Stimulated activated CD4-positive, alpha-beta T cell treated with anti-CD3 and anti-CD28 coated beads, Interleukin-2, amount 100 ng/mL, for 48 hours (primary cell): ENCODE results near the gene SIVA1.

Source experiments
- DNase-seq, 2 donors: peaks; one replicate each; pipeline ENCODE4 v3.0.0-alpha.2; 2020

The SIVA1 gene

DNA sequence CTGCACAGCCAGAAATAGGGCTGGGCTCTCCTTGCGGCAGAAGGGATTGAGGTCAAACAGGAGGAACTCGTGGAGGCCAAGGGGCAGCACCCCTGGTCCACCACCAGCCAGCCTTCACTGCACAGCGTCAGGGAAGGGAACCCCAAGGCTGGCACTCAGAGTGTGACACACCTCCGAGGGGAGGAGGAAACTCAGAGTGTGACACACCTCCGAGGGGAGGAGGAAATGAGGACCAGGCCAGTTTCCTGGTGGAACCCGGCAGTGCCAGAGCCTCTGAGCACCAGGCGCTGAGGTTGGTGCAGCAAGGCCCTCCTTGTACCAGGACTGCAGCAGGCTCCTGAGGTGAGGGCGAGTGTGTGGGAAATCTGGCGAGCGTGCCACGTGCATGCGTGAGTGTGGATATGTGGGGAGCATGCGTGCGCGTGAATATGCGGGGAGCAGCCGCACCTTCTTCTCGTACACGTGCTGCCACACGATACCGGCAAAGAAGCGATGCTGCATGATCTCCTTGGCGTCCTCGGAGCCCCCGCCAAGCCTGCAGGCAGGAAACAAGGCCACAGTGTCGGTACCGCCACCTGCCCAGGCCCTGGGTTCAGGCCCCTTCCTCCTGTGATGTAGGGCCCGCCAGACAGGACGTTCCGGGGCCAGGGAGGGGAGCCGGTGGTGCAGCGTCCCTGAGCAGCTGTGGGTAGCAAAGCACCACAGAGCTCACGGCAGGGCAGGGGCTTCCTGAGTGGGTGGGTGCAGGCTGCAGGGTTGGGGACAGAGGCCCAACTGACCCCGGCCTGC lies 19.2 kb downstream of the SIVA1 start:
- no peak for DNase-seq

DNA sequence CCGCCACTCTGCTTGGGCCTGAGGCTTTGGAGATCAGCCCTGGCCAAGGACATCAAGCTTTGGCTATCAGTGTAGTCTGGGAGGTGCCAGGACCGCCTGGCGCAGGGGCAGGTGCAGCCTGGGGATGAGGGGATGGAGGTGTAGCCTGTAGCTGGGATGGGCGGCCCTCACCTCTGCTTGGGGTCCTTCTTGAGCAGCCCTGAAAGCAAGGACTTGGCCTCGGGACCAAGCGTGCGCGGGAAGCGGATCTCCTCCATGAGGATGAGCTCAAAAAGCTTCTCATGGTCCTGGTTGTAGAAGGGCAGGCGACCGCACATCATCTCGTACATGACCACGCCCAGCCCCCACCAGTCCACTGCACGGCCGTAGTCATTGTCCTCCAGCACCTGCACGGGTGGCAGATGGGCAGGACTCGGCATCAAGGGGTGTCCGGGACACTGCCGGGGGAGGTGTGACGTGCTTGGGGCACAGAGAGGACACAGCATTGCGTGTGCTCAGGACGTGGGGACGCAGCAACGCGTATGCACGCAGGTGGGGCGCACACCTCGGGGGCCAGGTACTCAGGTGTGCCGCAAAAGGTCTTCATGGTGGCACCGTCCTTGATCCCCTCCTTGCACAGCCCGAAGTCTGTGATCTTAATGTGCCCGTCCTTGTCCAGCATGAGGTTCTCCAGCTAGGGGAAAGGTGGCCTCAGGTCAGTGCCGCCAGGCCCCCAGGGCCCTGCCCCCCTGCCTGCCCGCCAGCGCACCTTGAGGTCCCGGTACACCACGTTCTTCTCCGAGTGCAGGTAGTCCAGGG lies 20.0 kb downstream of the SIVA1 start:
- no peak for DNase-seq

DNA sequence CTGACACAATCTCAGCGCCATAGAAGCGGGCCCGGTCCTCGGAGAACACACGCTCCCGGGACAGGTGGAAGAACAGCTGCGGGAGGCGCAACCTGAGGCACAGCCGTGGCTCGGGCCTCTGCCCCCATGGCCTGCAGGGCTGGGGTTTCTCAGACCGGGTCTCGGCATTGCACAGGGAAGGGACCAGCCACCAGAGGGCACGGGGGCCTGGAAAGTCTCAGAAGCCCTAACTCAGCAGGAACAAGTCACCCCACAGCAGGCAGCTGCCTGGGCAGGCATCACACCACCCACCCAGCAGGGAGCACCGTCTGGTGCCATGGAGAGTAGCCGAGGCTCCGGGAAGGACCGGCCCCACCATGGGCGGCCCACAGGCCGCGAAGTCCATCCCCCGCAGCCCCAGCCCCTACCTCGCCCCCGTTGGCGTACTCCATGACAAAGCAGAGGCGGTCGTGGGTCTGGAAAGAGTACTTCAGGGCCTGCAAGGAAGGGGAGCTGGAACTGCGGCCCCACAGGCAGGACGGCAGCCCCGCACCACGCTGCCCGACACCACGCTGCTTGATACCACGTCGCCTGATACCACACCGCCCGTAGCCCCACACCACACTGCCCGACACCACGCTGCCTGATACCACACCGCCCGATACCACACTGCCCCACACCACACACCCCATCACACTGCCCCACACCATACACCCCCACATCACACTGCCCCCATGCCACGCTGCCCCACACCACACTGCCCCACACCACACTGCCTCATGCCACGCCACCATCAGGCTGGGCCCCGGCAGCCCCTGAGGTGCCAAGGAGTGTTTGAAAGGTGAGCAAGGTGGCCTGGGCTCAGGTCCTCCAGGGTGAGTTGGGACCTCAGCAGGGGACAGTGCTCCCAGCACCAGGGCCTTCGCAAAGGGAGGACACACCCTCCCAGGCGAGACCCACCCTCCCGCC lies 20.8 kb downstream of the SIVA1 start:
- DNase-seq, result no peak

DNA sequence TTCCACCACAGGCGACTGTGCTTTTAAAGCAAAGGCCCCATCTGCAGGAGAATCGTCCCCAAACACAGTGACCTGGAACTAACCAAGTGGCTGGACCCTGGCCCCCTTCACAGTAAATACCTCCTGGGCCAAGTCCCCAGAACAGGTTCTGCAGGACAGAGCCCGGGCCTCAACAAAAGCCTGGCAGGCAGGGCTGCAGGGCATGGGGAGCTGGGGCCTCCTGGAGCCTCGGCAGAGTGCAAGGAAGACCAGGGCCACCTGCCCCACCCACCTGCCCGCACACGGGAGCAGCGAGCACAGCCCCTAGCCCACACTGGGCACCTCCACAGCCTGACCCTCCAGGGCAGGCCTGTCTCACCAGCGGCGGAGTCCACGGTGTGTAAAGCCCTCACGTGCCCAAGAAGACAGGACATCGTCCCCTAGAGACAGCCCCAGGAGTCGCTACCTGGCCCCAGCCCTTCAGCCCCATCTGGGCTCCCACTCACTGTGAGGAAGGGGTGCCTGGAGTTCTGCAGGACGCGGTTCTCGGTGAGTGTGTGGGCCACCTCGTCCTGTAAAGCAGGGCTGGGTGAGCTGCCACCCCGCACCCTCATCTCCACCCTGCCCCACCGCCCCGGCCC lies 21.6 kb downstream of the SIVA1 start:
- DNase-seq, result no peak

DNA sequence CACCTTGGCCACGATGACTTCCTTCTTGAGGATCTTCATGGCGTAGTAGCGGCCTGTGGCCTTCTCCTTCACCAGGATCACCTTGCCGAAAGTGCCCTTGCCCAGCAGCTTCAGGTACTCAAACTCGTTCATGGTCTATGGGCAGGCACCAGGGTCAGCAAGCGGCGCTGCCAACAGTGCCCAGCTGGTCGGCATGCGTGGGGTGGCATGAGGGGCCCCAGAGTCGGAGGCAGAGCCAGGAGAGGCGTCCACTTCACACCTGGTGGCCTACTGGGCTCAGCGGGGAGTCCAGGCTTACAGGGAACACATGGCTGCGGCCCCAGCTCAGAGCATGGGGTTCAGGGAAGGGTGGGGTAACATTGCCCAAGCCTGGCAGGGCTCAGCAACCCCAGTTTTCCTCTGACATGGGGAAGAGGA lies 22.1 kb downstream of the SIVA1 start:
- no peak for DNase-seq

DNA sequence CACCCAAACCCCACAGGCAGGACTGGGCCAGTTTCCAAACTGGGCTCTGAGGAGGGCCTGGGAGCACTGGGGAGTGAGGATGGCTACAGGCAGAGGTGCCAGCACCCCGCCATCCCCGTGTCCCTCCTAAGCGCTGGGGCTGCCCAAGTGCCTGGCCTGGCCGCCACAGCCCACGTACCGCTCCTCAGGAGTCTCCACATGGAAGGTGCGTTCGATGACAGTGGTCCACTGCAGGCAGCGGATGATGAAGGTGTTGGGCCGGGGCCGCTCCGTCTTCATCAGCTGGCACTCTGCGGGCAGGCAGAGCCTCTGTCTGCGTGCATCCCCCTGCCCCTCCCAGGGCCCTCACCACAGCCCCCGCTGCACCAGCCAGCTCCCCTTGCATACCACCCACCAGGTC lies 23.5 kb downstream of the SIVA1 start:
- no peak for DNase-seq

DNA sequence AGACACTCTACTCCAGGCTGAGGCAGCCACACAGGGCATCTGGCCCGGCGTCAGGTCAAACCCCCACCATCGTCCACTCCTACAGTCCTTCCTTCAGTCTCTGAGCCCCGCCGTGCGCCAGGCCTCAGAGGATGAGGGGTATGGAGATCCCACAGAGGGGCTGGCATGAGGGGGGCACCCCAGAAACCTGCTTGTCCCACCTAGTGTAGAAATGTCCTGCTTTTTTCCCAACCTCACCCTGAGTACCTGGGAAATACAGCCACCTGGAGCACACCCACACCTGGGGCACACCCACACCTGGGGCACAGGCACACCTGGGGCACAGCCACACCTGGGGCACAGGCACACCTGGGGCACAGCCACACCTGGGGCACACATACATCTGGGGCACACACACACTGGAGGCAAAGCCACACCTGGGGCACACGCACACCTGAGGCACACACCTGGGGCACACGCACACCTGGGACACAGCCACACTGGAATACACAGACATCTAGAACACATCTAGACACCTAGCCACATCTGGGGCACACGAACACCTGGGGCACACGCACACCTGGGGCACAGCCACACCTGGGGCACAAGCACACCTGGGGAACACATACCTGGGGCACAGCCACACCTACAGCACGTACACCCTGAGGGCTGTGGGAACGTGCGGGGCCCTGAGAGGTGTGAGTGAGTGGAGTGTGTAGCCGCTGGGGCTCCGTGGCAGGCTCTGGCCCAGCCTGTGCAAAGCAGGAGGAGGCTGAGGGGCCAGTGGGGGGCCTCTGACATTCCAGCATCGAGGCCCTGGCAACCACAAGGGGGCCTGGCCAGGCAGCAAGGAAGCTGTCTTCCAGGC lies 24.2 kb downstream of the SIVA1 start:
- DNase-seq, result no peak

DNA sequence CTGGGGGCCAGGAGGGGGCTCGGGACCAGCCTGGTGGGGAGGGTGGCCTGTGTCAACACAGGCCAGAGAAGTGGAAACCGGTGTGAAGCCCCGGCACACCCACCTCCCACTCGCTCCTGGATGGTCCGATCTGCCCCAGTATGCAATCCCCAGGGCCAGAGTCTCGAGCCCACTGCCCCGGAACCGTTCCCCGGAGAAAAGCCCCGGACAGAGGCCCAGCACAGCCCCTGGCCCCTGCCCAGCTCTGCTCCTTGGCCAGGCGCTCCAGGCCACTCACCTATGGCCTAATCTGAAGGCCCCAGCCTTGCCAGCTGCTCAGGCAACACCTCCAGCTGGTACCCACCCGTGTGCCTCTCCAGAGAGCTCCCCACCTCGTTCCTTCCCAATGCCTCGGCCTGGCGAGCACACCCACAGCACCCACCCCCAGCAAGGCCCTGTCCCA lies 24.9 kb downstream of the SIVA1 start:
- no peak for DNase-seq

DNA sequence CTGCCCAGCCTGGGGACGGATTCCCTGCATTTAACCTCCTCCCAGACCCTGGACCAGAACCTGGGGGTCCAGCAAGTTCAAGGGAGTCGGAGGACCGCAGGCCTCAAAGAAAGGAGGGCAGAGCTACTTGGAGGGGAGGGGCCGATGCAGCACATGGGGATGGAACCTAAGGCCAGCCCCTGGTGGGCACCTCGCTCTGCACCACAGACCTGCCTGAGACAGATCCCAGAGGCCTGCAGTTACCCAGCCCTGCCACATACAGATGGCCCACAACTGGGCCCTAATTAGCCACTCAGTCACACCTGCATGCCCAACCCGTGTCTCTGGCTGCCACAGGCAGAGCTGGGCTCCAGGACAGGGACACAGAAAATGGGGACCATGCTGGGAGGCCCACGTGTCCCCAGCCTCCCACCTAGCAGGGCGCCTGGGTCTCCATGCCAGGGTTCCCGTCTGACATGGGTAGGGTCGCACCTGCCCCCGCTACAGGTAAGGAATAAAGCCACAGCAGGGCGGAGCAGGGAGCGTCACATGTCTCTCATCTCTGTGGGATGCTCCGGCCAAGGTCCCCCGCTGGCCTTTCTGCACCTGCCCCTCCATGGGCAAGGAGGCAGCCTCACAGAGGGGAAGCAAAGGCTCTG lies 25.9 kb downstream of the SIVA1 start:
- no peak for DNase-seq

DNA sequence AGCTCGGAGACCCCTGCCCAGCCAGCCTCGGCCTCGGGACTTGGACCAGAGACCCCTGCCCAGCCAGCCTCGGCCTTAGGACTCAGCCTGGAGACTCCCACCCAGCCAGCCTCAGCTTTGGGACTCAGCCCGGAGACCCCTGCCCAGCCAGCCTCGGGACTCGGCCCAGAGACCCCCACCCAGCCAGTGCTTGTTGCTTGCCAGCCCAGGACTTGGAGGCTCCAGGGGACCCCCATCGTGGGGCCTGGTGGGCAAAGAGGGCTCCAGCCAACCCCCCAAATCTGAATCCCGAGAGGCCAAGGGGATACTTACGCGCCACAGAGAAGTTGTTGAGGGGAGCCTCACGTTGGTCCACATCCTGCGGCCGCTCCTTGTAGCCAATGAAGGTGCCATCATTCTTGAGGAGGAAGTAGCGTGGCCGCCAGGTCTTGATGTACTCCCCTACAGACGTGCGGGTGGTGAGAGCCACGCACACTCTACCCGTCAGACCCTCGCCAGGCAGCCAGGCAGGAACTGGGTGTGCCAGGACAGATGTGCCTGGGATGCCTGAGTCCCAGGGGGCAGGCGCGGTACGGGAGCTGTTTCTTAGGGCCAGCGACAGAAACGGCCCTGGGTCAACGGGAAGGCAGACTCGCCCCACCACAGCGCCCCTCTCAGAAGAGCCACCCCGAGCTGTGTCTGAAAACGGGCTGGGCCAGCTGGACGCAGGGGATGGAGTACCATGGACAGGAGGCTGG lies 27.0 kb downstream of the SIVA1 start:
- DNase-seq, result no peak

DNA sequence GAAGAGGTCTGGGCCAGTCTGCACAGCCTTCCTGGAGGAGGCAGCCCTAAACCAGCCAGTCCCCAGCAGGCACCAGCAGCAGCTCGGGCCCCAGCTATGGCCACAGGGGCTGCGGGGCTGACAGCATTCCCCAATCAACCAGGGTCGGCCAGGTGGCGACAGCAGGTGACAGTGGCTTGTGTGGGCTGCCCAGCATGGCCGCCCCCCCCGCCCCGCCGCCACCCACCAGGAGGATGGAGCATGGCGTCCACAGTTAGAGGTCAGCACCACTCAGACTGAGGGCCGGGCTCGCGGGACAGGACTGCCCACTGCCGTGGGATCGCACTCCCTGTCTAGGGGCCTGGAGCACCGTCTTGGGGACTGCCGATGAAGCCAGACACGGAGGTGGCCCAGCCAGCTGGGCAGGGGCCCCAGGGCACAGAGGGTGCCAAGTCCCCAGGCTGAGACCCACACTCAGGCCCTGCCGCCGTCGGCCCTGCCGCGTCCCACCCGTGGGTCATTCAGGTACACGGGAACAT lies 27.6 kb downstream of the SIVA1 start:
- no peak for DNase-seq

DNA sequence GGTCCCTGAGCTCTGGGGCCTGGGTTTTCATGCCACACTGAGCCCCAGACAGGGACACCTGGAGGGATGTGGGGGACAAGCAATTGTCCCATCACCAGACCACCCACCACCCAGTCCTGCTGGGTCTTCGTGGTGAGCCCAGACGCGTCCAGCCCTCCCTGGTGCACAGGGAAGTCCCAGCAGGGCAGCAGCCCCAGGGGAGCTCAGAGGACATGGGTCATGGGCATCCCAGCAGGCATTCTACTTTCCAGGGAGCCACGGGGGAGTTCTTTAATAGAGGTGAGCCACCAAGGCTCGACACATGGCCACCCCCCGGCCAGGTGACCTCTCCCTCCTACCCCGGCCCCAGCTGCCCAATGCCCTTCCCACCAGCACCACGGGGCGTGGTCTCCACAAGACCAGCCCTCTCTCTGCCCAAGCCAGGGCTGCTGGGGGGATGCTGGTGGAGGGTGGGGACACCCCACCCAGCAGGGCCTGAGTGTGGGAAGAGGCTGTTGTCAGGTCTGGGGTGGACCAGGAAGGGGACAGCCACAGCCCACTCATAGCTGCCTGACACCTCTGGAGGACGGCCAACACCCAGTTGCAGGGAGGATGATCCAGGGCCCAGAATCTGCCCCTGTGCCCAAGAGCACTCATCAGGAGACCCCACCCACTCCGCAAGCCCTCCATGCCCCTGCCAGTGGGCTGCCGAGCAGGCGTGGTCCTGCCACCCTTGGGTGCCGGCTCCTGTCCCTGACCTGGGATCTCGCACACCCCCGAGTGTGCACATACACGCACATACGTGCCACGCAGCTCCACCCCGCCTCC lies 28.5 kb downstream of the SIVA1 start:
- no peak for DNase-seq

DNA sequence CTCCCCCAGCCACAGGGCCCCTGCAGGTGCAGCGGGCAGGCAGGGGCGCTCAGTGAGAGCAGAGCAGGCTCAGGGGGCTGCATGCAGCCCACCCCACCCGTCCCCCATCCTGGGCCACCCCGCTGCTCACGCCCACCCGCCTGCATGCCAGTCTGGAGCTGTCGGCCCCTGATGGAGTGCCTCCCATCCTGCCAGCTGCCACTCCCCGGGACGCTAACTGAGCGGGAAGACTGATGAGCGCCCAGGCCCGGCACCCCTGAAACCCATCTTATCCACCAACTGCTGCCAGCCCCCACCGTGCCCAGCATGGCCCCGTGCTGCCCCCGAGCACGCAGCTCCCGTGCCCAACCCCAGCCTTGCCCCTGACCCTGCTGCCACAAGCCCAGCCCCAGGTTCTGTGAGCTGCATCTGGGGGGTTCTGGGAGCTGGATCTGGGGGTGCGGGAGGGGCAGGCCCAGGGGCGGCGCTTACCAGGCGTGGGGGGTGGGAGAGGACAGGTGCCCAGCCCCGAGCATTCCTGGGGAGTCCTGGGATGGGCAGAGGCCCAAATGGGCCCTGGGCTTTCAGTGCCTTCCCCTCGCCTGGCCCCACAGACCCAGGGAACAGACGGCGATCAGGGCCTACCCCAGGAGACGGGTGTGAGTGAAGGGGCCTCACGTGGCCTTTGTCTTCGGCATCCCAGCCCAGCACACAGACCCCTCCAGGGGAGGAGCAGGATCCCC lies 29.3 kb downstream of the SIVA1 start:
- no peak for DNase-seq

DNA sequence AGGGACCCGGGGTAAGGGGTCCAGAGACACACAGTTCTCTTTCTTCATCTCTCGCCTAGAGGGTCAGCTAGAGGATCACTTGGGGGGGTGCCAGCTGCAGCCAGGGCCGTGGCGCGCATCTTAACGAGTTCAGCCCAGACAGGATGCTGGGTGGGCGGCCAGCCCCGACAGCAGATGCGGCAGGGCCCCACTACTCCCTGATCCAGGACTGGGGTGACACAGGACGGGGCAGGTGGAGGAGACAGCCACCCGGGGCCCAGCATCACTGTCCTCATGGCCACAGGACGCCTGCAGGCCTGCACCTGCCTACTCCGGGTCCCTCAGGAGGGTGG lies 29.8 kb downstream of the SIVA1 start:
- no peak for DNase-seq

DNA sequence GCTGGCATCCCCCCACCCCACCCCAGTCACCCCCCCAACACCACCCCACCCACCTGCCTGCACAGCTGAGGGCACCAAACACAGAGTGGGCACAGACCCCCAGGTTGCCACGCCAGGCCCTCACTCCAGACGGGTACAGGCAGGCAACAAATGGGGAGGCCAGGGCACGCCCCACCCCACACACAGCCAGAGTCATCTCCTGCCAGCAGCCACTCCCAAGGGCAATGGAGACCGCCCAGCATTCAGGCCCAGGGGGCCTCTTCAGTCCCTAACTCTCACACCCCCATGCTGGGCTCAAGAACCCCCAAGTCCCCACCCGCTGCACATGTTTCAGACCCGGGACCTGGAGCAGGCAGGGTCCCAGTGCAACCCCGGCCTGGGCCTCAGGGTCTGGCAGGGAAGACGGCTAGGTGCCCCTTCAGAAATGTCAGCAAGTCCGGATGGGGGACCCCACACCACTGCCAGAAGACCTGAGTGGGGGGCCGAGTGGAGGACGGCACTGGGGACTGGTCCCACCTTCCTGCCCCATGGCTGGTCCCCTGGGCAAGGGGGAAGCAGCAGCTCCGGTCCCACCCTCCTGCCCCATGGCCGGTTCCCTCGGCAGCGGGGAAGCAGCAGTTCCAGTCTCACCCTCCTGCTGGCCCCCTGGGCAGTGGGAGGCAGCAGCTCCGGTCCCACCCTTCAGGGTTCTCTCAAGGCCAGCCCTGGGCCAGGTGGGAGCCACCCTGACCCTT lies 30.7 kb downstream of the SIVA1 start:
- no peak for DNase-seq

DNA sequence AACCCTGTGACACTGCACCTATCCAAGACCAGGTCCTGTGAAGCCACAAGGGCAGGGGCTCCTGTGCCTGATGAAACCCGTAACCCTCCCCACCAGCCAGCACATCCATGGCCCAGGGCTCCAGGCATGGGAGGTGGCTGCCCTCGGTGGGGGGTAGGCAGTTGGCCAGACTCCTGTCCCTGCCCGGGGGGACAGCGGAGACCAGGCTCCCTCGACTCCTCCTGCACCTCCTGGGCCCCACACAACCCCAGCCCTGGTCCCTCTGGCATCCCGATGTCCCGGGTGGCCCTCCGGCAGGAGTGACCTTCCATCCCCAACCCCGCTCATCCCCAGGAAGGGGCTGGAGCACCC lies 31.2 kb downstream of the SIVA1 start:
- DNase-seq, result no peak

DNA sequence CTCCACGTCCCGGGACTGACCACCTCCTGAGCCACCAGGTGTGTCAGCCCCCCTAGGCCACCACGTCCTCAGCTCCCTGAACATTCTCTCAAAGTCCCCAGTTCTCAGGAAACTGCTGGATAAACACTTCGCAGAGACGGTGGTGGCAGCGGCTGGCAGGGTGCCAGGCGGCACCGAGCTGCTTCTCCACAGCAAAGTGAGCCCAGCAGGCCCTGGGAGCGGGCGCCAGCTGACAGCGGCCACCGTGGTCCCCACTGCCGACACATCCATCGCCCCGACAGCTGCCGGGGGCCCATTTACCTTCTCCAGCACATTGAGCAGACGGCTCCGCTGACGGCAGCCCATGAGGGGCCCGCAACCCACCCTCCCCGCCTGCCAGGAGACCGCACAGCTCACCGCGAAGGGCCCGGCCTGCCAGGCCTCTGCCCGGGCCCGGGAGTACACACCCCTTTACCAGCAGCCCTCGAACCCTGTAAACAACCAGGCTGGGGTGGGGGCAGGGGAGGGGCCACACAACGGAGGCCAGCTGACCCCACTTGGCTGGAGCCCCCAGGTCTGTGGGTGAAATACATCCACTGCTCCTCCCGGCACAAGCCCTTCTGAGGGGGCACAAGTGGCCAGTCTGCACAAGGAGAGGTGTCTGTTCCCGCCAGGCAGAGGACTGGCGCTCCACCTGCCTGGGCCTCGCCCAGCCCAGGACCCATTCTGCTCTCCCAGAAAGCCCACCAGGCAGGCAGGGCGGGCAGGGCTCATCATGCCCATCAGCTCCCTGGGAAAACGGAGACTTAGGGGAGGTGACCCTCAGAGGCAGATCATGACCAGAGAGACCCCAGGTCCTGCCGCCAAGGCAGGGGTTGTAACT lies 32.1 kb downstream of the SIVA1 start:
- no peak for DNase-seq
